HEK293 (cell line): ENCODE measurements around the gene RFC1.
"Not testable (repeated sequence)": the region's sequence is repeated elsewhere in the genome, so short reads cannot be mapped to it uniquely, and the experiment has no call there.

ENCODE experiments used
- CTCF ChIA-PET: fragments of 350-600 bp; formaldehyde crosslinking; extraction: SDS; loops from one replicate; lab custom pipeline; 2021; ENCODE audit warnings: antibody characterized with exemption; lab: Yijun Ruan, JAX
- POLR2A ChIA-PET: fragments of 300-600 bp; formaldehyde crosslinking; extraction: SDS; loops from one replicate; lab custom pipeline; 2020; ENCODE audit warnings: antibody characterized with exemption, inconsistent platforms; lab: Yijun Ruan, JAX
- H3K27ac ChIP-seq: fragments of 200-500 bp; sonication (Bioruptor generic); 2 replicates; pipeline ENCODE4 v1.5.1; 2014; ENCODE audit warnings: low read depth, low read length, control low read depth, inconsistent platforms; ENCODE audit errors: extremely low read depth
- H3K36me3 ChIP-seq, 2 experiments: fragments of 200-500 bp in 1 of 2; sonication (Bioruptor generic) in 1 of 2; 1 replicate in 1 of 2; 2 replicates in 1 of 2; pipeline ENCODE4 v1.5.1; 2014 to 2017; ENCODE audit warnings: inconsistent platforms in 2 of 2, low read length in 2 of 2; ENCODE audit not compliant: control insufficient read depth in 2 of 2, insufficient read depth in 1 of 2
- H3K4me1 ChIP-seq: fragments of 200-500 bp; sonication (Bioruptor generic); 2 replicates; pipeline ENCODE4 v1.5.1; 2014; ENCODE audit warnings: mild to moderate bottlenecking, low read length, inconsistent platforms; ENCODE audit not compliant: control insufficient read depth, insufficient read depth
- H3K4me3 ChIP-seq: 2 replicates; pipeline ENCODE4 v1.5.1; 2011; ENCODE audit warnings: low read depth, mild to moderate bottlenecking, control low read depth, low read length, moderate library complexity
- H3K9me3 ChIP-seq: fragments of 200-500 bp; sonication (Bioruptor generic); 2 replicates; pipeline ENCODE4 v1.5.1; 2014; ENCODE audit warnings: low read depth, low read length, inconsistent platforms; ENCODE audit not compliant: control insufficient read depth, insufficient read depth
- GLIS1 ChIP-seq: fragments of 450-650 bp; formaldehyde crosslinking; IDR thresholded peaks from 2 replicates; pipeline ENCODE4 v1.5.1; 2016; ENCODE audit warnings: missing biosample characterization, missing genetic modification characterization
- OSR2 ChIP-seq: fragments of 450-650 bp; formaldehyde crosslinking; IDR thresholded peaks from 2 replicates; pipeline ENCODE4 v1.5.1; 2016; ENCODE audit warnings: missing biosample characterization, missing genetic modification characterization
- PRDM1 ChIP-seq: fragments of 450-650 bp; formaldehyde crosslinking; IDR thresholded peaks from 2 replicates; pipeline ENCODE4; 2016; ENCODE audit warnings: missing biosample characterization, missing genetic modification characterization
- SCRT2 ChIP-seq: fragments of 450-650 bp; formaldehyde crosslinking; IDR thresholded peaks from 2 replicates; pipeline ENCODE4 v1.5.1; 2016; ENCODE audit warnings: missing biosample characterization, missing genetic modification characterization
- SP2 ChIP-seq: fragments of 450-650 bp; formaldehyde crosslinking; IDR thresholded peaks from 2 replicates; pipeline ENCODE4 v1.5.1; 2016; ENCODE audit warnings: missing biosample characterization, missing genetic modification characterization
- TRIM28 ChIP-seq: IDR thresholded peaks from 2 replicates; pipeline ENCODE4 v1.6.1; 2011; ENCODE audit warnings: low read length, control low read depth, borderline replicate concordance
- ZBTB17 ChIP-seq: fragments of 450-650 bp; formaldehyde crosslinking; IDR thresholded peaks from 2 replicates; pipeline ENCODE4 v1.5.1; 2016; ENCODE audit warnings: missing biosample characterization, missing genetic modification characterization
- ZEB2 ChIP-seq: fragments of 450-650 bp; formaldehyde crosslinking; IDR thresholded peaks from 2 replicates; pipeline ENCODE4 v1.5.1; 2016; ENCODE audit warnings: missing biosample characterization, missing genetic modification characterization
- ZFHX2 ChIP-seq: fragments of 450-650 bp; formaldehyde crosslinking; conservative IDR thresholded peaks from 2 replicates; pipeline ENCODE4 v1.5.1; 2016; ENCODE audit warnings: missing biosample characterization, missing genetic modification characterization
- ZNF10 ChIP-seq: fragments of 450-650 bp; formaldehyde crosslinking; IDR thresholded peaks from 2 replicates; pipeline ENCODE4 v1.5.1; 2017; ENCODE audit warnings: missing biosample characterization, missing genetic modification characterization
- ZNF366 ChIP-seq: fragments of 450-650 bp; formaldehyde crosslinking; conservative IDR thresholded peaks from 2 replicates; pipeline ENCODE4 v1.5.1; 2016; ENCODE audit warnings: missing biosample characterization, missing genetic modification characterization
- ZNF404 ChIP-seq: fragments of 450-650 bp; formaldehyde crosslinking; IDR thresholded peaks from 2 replicates; pipeline ENCODE4 v1.5.1; 2017; ENCODE audit warnings: missing biosample characterization, missing genetic modification characterization
- ZNF571 ChIP-seq: fragments of 450-650 bp; formaldehyde crosslinking; IDR thresholded peaks from 2 replicates; pipeline ENCODE4 v1.5.0; 2017; ENCODE audit warnings: missing biosample characterization, missing genetic modification characterization
- ZNF76 ChIP-seq: fragments of 450-650 bp; formaldehyde crosslinking; IDR thresholded peaks from 2 replicates; pipeline ENCODE4; 2016; ENCODE audit warnings: low read depth, missing biosample characterization, missing genetic modification characterization, borderline replicate concordance
- ZNF777 ChIP-seq: fragments of 450-650 bp; formaldehyde crosslinking; IDR thresholded peaks from 2 replicates; pipeline ENCODE4 v1.5.1; 2017; ENCODE audit warnings: missing biosample characterization, missing genetic modification characterization, borderline replicate concordance
- ZNF792 ChIP-seq: fragments of 450-650 bp; formaldehyde crosslinking; IDR thresholded peaks from 2 replicates; pipeline ENCODE4 v1.5.1; 2016; ENCODE audit warnings: missing biosample characterization, missing genetic modification characterization
- TF ChIP-seq, protein P1 (sequence below): fragments of 450-650 bp; formaldehyde crosslinking; IDR thresholded peaks from 2 replicates; pipeline ENCODE4 v1.5.1; 2016; ENCODE audit warnings: missing biosample characterization, missing genetic modification characterization
- TF ChIP-seq, protein P2 (sequence below): fragments of 450-650 bp; formaldehyde crosslinking; IDR thresholded peaks from 2 replicates; pipeline ENCODE4 v1.5.1; 2016; ENCODE audit warnings: missing biosample characterization, missing genetic modification characterization
- TF ChIP-seq, protein P3 (sequence below): fragments of 450-650 bp; formaldehyde crosslinking; IDR thresholded peaks from 2 replicates; pipeline ENCODE4 v1.5.1; 2016; ENCODE audit warnings: missing biosample characterization, missing genetic modification characterization

RFC1 gene

DNA sequence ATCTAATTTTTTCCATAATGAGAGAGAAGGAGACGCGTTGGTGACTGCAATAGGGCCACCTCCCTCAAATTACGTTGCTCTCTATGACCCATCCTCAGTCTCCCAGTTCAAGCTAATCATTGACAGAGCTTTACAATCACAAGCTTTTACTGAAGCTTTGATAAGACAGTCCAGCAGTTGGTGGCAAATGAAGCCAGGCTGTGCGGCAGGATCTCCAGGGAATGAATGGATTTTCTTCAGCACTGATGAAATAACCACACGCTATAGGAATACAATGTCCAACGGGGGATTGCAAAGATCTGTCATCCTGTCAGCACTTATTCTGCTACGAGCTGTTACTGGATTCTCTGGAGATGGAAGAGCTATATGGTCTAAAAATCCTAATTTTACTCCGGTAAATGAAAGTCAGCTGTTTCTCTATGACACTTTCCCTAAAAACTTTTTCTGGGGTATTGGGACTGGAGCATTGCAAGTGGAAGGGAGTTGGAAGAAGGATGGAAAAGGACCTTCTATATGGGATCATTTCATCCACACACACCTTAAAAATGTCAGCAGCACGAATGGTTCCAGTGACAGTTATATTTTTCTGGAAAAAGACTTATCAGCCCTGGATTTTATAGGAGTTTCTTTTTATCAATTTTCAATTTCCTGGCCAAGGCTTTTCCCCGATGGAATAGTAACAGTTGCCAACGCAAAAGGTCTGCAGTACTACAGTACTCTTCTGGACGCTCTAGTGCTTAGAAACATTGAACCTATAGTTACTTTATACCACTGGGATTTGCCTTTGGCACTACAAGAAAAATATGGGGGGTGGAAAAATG, 40.8 kb upstream of the RFC1 start, which contains the start of gene KLB:
TSS of gene KLB (plus strand) at position 168 of the 821 bp plus-strand sequence. CDS start at position 188, 20 bp downstream.
- TF ChIP-seq ZBTB17 (tag by site-specific recombination) (peak; percentile 73), TRIM28 (0 out of 2 replicates have a peak, but pooled peaks have one; percentile 21), ZNF404 (tag by site-specific recombination) (no peak), PRDM1 (tag by site-specific recombination) (peak; percentile 75), ZNF792 (tag by site-specific recombination) (no peak), ZEB2 (tag by site-specific recombination) (no peak)
- TF ChIP-seq, protein P1, sequence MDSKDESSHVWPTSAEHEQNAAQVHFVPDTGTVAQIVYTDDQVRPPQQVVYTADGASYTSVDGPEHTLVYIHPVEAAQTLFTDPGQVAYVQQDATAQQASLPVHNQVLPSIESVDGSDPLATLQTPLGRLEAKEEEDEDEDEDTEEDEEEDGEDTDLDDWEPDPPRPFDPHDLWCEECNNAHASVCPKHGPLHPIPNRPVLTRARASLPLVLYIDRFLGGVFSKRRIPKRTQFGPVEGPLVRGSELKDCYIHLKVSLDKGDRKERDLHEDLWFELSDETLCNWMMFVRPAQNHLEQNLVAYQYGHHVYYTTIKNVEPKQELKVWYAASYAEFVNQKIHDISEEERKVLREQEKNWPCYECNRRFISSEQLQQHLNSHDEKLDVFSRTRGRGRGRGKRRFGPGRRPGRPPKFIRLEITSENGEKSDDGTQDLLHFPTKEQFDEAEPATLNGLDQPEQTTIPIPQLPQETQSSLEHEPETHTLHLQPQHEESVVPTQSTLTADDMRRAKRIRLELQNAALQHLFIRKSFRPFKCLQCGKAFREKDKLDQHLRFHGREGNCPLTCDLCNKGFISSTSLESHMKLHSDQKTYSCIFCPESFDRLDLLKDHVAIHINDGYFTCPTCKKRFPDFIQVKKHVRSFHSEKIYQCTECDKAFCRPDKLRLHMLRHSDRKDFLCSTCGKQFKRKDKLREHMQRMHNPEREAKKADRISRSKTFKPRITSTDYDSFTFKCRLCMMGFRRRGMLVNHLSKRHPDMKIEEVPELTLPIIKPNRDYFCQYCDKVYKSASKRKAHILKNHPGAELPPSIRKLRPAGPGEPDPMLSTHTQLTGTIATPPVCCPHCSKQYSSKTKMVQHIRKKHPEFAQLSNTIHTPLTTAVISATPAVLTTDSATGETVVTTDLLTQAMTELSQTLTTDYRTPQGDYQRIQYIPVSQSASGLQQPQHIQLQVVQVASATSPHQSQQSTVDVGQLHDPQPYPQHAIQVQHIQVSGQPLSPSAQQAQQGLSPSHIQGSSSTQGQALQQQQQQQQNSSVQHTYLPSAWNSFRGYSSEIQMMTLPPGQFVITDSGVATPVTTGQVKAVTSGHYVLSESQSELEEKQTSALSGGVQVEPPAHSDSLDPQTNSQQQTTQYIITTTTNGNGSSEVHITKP: 0 out of 2 replicates have a peak, but pooled peaks have one; percentile 11
- Histone ChIP-seq H3K27ac (no peak within 1 kb of the TSS), H3K9me3 (no peaks in the 10 kb centered on the region), H3K4me1 (no peaks in the 10 kb centered on the region), H3K4me3 (no peak within 1 kb of the TSS), H3K36me3 (no peaks in the 10 kb centered on the region)
- ChIA-PET CTCF (interaction anchor here (0.6 kb wide), 1 partner anchor 21 kb away, joined by 3 read pairs; no protein-coding TSS in a partner anchor), POLR2A (no interaction called here)

DNA sequence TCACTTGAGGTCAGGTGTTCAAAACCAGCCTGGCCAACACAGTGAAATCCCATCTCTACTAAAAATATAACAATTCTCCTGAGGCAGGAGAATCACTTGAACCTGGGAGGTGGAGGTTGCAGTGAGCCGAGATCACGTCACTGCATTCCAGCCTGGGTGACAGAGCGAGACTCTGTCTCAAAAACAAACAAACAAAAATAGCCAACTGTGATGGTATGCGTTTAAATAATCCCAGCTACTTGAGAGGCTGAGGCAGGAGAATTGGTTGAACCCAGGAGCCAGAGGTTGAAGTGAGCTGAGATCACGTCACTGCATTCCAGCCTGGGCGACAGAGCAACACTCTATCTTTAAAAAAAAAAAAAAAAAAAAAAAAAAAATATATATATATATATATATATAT, 35.5 kb upstream of the RFC1 start:
- CTCF ChIA-PET: interaction anchor here (0.6 kb wide), 1 partner anchor 13 kb away, joined by 7 read pairs; no protein-coding TSS in a partner anchor

DNA sequence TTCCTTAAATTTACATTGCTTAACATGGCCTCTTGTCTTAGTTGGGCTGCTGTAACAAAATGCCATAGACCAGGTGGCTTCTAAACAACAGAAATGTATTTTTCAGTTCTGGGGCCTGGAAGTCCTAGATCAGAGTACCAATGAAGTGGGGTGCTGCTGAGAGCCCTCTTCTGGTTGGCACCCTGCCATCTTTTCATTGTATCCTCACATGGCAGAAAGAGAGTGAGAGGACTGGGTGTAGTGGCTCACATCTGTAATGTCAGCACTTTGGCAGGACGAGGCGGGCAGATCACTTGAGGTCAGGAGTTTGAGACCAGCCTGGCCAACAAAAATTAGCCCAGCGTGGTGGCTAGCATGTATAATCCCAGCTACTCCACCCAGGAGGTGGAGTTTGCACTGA, 28.5 kb upstream of the RFC1 start:
- Histone ChIP-seq H3K4me1 (no peaks in the 10 kb centered on the region), H3K4me3 (no peak overlapping the region), H3K9me3 (no peaks in the 10 kb centered on the region), H3K36me3 (no peaks in the 10 kb centered on the region), H3K27ac (no peak overlapping the region)
- TF ChIP-seq ZNF571: no peak
- TF ChIP-seq OSR2: no peak
- TF ChIP-seq SCRT2 (tag by site-specific recombination): no peak
- no peak for TF ChIP-seq ZNF10
- no peak for TF ChIP-seq ZFHX2 (tag by site-specific recombination)
- no peak for TF ChIP-seq ZNF76
- no peak for TF ChIP-seq ZNF366
- no peak for TF ChIP-seq ZNF777 (tag by site-specific recombination)
- TF ChIP-seq, protein P2, sequence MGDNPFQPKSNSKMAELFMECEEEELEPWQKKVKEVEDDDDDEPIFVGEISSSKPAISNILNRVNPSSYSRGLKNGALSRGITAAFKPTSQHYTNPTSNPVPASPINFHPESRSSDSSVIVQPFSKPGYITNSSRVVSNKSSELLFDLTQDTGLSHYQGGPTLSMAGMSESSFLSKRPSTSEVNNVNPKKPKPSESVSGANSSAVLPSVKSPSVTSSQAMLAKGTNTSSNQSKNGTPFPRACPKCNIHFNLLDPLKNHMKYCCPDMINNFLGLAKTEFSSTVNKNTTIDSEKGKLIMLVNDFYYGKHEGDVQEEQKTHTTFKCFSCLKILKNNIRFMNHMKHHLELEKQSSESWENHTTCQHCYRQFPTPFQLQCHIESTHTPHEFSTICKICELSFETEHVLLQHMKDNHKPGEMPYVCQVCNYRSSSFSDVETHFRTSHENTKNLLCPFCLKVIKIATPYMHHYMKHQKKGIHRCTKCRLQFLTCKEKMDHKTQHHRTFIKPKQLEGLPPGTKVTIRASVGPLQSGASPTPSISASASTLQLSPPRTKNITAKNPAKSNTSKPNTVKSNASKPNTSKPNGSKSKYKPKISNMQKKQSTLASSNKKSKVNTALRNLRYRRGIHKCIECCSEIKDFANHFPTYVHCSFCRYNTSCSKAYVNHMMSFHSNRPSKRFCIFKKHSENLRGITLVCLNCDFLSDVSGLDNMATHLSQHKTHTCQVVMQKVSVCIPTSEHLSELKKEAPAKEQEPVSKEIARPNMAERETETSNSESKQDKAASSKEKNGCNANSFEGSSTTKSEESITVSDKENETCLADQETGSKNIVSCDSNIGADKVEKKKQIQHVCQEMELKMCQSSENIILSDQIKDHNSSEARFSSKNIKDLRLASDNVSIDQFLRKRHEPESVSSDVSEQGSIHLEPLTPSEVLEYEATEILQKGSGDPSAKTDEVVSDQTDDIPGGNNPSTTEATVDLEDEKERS: no peak
- no peak for TF ChIP-seq SP2 (tag by site-specific recombination)
- ChIA-PET POLR2A (no interaction called here), CTCF (interaction anchor here (0.6 kb wide), 1 partner anchor 1068 kb away, joined by 4 read pairs; no protein-coding TSS in a partner anchor)

More for the DNA sequence above, 35.5 kb upstream of the RFC1 start:
- TF ChIP-seq GLIS1: peak; percentile 48
- peak; percentile 66; the same call in 1 of the 2 replicates for TF ChIP-seq OSR2
- TF ChIP-seq, protein P3, sequence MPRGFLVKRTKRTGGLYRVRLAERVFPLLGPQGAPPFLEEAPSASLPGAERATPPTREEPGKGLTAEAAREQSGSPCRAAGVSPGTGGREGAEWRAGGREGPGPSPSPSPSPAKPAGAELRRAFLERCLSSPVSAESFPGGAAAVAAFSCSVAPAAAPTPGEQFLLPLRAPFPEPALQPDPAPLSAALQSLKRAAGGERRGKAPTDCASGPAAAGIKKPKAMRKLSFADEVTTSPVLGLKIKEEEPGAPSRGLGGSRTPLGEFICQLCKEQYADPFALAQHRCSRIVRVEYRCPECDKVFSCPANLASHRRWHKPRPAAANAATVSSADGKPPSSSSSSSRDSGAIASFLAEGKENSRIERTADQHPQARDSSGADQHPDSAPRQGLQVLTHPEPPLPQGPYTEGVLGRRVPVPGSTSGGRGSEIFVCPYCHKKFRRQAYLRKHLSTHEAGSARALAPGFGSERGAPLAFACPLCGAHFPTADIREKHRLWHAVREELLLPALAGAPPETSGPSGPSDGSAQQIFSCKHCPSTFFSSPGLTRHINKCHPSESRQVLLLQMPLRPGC (tag by site-specific recombination): peak; percentile 89
- H3K27ac ChIP-seq, POLR2A ChIA-PET, H3K4me3 ChIP-seq, H3K36me3 ChIP-seq, H3K4me1 ChIP-seq, H3K9me3 ChIP-seq: not testable (repeated sequence)
